Subcutaneous adipose tissue (tissue), 4 donors: Measurements from ENCODE around the gene EEFSEC. TPM values are rescaled to one million over a fixed set of nuclear protein-coding genes. Genes with fewer than 3 reads are reported as not detected.

ENCODE experiments used
- total RNA-seq, 4 donors: library from RNA; depleted of rRNA; stranded (reverse); fragments of >200 nt; gene quantifications; one replicate each; pipeline ENCODE4 v1.1.0, GENCODE V29; 2016
- TF ChIP-seq, protein P1 (sequence below): fragments of 450-650 bp; IDR thresholded peaks from one replicate; pipeline ENCODE4 v1.5.1; 2016; ENCODE audit warnings: low read depth, mild to moderate bottlenecking, control low read depth, antibody characterized with exemption, moderate library complexity

The EEFSEC gene
- total RNA-seq, 4 donors from 2014 or later: 13.7 to 26.9 (median 17.4) TPM

DNA sequence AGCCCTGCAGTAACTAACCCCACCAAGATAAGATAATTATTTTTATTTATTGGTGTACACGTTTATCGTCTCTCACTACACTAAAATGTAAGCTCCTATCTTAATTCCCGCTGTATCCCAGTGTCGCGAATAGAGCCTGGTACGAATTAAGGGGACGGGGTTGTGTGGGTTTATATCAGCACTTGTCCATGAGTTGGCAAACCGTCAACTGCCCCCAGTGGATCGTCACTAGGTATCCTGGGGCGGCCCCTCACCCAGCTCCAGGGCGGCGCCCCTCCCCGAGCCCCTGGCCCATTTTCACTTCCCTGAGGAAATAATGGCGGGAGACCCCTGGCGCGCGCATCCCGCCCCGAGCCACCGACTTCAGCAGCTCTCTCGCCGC, 30.1 kb upstream of the EEFSEC start:
- TF ChIP-seq, protein P1, sequence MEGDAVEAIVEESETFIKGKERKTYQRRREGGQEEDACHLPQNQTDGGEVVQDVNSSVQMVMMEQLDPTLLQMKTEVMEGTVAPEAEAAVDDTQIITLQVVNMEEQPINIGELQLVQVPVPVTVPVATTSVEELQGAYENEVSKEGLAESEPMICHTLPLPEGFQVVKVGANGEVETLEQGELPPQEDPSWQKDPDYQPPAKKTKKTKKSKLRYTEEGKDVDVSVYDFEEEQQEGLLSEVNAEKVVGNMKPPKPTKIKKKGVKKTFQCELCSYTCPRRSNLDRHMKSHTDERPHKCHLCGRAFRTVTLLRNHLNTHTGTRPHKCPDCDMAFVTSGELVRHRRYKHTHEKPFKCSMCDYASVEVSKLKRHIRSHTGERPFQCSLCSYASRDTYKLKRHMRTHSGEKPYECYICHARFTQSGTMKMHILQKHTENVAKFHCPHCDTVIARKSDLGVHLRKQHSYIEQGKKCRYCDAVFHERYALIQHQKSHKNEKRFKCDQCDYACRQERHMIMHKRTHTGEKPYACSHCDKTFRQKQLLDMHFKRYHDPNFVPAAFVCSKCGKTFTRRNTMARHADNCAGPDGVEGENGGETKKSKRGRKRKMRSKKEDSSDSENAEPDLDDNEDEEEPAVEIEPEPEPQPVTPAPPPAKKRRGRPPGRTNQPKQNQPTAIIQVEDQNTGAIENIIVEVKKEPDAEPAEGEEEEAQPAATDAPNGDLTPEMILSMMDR: no peak

DNA sequence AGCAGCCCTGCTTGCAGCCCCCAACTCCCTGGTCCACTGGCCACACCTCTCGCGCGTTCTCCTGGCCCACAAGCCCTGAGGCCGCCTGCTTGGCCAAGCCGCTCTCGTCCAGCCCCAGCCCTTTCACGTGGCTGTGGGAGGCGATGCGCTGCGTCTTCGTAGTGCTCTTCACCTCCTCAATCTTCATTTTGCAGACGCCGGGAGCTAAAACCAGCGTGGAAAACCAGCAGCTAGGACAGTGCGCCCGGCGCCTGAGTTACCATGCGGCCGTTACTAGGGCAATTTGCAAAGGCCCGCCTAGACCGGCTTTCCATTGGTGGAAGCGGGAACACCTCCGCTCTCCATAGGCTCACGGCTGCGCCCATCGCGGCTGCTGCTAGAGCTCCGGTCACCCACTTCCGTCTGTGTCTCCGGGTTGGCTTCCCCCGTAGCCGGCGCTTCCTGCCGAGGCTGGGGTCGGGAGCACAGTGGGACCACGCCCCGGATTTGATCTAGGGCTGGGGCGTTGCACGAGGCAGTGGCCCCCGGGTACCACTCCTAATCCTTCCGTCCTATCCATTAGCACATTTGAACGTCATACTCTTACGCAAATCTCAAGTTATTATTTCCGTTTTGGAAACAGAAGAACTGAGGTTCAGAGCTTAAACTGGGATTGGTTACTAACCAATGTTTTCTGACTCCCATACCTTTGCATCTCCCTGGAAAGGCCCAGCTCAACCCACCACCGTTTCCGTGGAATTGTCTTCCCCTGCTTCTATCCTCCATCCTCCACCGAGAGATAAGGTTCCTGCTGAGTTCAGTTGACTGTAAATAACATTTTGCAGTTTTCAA, 29.5 kb upstream of the EEFSEC start, which contains the start of gene RUVBL1:
Gene RUVBL1, minus strand, starts transcription at position 275 of the 831 bp plus-strand sequence. Its CDS starts 88 bp downstream, at position 187.
- TF ChIP-seq, protein P1: no peak

DNA sequence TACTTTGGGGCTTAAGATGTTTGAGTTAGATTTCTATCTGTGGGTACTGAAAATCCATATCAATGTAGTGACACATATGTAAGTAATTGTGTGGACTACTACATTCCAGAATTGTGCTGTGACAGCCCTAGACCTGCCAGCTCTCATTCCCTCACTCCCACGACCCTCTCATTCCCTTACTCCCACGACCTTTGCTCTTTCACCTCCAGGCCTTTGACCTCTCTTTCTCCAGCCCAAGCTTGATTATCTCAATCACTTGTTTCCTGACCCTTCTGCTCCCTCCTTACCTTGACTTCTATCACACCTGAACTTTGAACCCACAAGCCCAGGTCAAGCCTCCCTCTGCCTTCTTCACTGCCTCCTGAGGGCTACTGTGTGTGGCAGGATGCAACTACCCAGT, 26.0 kb upstream of the EEFSEC start:
- TF ChIP-seq, protein P1: no peak

DNA sequence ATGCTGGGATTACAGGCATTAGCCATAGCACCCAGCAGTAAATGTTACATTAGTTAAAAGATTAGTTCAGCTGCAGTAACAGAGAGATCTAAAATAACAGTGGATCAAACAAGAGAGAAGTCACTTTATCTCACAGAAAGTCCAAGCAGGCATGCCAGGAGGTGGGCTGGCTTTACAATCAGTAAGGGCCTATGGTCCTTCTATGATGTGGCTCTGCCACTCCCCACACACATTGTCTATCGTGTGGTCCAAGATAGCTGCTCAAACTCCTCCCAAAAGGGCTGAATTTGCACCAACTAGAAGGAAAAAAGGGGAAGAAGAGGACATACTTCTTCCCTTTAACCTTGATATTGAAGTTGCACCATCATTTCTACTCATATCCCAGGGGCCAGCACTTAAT, 25.0 kb upstream of the EEFSEC start:
- TF ChIP-seq, protein P1: no peak

DNA sequence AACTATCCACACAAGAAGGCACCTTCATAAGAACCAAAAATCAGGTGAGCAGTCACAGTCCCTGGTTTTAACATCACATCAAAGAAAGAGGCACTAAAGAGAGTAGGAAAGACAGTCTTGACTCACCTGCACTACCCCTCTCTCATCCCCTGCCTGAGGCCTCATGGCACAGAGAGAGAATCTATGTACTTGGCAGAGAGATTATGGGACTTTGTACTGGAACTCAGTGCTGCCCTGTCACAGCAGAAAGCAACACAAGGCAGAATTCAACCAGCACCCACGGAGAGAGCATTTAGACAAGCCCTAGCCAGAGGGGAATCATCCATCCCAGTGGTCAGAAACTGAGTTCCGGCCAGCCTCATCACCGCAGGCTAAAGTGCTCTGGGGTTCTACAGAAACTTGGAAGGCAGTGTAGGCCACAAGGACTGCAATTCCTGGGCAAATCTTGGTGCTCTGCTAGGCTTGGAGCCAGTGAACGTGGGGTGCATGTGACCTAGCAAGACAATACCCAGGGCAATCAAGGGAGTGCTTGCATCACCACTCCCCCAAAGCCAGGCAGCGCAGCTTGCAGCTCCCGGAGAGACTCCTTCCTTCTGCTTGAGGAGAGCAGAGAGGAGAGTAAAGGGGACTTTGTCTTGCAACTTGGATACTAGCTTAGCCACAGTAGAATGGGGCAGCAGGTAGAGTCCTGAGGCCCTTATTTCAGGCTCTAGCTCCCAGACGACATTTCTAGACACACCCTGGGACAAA, 21.2 kb upstream of the EEFSEC start:
- TF ChIP-seq, protein P1: no peak

DNA sequence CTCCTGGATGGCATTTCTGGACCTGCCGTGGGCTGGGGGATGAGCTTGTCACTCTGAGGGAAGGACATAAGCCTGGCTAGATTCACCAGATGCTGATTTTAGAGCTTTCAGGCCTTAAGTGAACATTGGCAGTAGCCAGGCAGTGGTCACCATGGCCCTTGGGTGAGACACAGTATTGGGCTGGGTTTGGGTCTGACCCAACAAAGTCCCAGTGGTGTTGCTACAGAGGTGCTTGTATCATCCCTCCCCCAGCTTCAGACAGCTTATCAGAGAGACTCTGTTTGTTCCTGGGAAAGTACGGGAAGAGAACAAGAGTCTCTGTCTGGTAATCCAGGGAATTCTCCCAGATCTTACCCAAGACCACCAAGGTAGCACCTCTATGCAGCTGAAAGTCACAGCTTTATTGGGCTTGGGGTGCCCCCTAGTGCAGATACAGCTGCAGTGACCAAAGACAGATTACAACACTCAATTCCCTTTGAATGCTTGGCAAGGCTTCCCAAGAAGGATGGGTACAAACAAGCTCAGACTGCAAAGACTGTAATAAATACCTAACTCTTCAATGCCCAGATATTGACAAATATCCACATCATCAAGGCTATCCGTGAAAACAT, 19.9 kb upstream of the EEFSEC start:
- TF ChIP-seq, protein P1: no peak

DNA sequence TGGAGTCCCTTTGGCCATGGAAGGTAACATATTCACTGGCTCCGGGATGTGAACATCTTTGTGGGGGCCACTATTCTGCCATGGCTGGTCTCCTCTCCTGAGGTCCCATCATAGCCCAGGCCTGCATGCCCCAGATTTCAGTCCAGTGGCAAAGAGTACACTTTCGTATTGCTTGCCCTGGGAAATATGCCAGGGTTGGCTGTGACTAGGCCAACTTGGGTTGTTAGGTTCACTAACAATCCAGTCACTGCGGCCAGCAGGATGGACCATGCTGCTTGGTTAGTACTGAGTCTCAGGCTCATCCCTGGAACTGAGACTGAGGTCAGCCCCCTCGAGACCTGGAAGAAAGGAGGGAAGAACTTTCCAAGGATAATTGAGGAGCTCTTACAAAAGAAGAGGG, 9.8 kb upstream of the EEFSEC start:
- TF ChIP-seq, protein P1: no peak
